ENCODE results near the gene AGBL4.

GRCh38 chr1:49208712-49209111 lies 815.0 kb downstream of the AGBL4 start:
- TF ChIP-seq POLR2AphosphoS5 (IDR thresholded peaks at IDR 0.05; ENCODE audit: borderline replicate concordance, low read depth, low read length) (no peak), EZH2 (IDR thresholded peaks at IDR 0.05) (no peak), FOXP2 (optimal IDR thresholded peaks at IDR 0.05; ENCODE audit: control extremely low read depth, extremely low read length, insufficient read depth) (no peak)

All from SK-N-MC (cell line).